ENCODE data around the gene RHO.

Gene RHO

DNA sequence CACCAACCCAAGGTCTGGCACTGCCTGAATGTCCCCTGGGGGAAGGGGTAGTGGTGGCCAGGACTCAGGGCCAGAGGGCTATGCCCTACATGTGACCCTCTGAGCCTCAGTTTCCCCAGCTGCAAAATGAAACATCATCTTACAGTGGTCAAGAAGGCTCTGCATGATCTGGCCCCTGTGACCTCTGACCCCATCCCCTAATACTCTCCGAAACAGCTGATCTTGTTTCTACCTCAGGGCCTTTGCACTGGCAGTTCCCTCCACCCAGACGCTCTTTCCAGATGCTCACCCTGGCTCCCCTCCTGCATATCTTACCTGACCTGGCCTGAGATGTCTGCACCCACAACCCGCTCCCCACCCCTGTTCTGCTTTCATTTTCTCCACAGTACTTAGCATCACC is 56.2 kb downstream of the RHO start:
- Histone ChIP-seq H3K9me3 (ENCODE audit: insufficient read depth, low read length, severe bottlenecking) (no peaks in the 10 kb centered on the region), H3K27me3 (ENCODE audit: insufficient read depth, low read length, poor library complexity) (no peaks in the 10 kb centered on the region), H3K36me3 (ENCODE audit: insufficient read depth, low read length) (peaks cover 100% of the 10 kb centered on the region), H3K79me2 (ENCODE audit: insufficient read depth, low read length) (peaks cover 67% of the 10 kb centered on the region), H3K9ac (ENCODE audit: low read depth, low read length) (no peak overlapping the region), H3K27ac (ENCODE audit: low read length) (no peak overlapping the region), H3K4me1 (ENCODE audit: insufficient read depth, low read length) (peaks cover 6% of the 10 kb centered on the region), H3K4me2 (ENCODE audit: insufficient read depth, low read length) (no peak overlapping the region), H4K20me1 (ENCODE audit: insufficient read depth, low read length) (peaks cover 68% of the 10 kb centered on the region), H2AFZ (ENCODE audit: low read depth, low read length) (no peak overlapping the region), H3K4me3 (ENCODE audit: low read depth in 1 of 2, low read length in 2 of 2) (no peak overlapping the region)
- TF ChIP-seq, protein P1, sequence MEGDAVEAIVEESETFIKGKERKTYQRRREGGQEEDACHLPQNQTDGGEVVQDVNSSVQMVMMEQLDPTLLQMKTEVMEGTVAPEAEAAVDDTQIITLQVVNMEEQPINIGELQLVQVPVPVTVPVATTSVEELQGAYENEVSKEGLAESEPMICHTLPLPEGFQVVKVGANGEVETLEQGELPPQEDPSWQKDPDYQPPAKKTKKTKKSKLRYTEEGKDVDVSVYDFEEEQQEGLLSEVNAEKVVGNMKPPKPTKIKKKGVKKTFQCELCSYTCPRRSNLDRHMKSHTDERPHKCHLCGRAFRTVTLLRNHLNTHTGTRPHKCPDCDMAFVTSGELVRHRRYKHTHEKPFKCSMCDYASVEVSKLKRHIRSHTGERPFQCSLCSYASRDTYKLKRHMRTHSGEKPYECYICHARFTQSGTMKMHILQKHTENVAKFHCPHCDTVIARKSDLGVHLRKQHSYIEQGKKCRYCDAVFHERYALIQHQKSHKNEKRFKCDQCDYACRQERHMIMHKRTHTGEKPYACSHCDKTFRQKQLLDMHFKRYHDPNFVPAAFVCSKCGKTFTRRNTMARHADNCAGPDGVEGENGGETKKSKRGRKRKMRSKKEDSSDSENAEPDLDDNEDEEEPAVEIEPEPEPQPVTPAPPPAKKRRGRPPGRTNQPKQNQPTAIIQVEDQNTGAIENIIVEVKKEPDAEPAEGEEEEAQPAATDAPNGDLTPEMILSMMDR (IDR thresholded peaks at IDR 0.05; ENCODE audit: borderline replicate concordance, extremely low read depth, low read length, poor library complexity, severe bottlenecking) = no peak
- TF ChIP-seq EZH2 (IDR thresholded peaks at IDR 0.05; ENCODE audit: borderline replicate concordance, low read depth, low read length, severe bottlenecking) = no peak
- ATAC-seq (ENCODE audit: insufficient read depth, low read depth) (no peak), DNase-seq (no peak)
